GM12875 (cell line): ENCODE measurements around the gene RAD51AP1.
"Not testable (repeated sequence)": the region's sequence is repeated elsewhere in the genome, so short reads cannot be mapped to it uniquely, and the experiment has no call there.

Source experiments
- H3K4me3 ChIP-seq: one replicate; pipeline ENCODE4 v1.5.1; 2011; ENCODE audit warnings: low read depth, low read length, control low read depth
- CTCF ChIP-seq: IDR thresholded peaks from 2 replicates; pipeline ENCODE4 v1.5.1; 2011; ENCODE audit warnings: low read depth, mild to moderate bottlenecking, control low read depth, inconsistent platforms, low read length, moderate library complexity, borderline replicate concordance; ENCODE audit not compliant: insufficient read depth

Gene RAD51AP1

GRCh38 chr12:4506430-4506829 lies 32.3 kb upstream of the RAD51AP1 start:
- H3K4me3 ChIP-seq, result no peak overlapping the region
- TF ChIP-seq CTCF, result no peak

DNA sequence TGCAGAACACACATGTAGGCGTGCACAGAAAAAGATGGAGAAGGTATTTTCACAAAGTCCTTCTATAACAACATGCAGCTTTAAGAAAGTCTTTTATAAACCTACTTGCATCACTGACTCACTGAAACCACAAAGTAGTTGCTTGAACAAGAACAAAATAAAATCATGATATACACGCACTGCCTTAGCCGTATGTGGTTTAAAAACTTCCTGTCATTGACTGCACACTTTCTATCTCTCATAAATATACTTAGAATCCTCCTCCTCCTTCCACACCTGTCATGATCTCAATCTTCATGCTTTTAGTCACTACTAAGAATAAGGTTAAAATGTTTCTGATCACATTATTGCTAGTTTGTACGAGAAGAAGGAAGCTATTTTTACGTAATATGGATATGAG lies 31.8 kb upstream of the RAD51AP1 start:
- H3K4me3 ChIP-seq, result no peak overlapping the region

GRCh38 chr12:4508503-4508902 lies 30.2 kb upstream of the RAD51AP1 start:
- H3K4me3 ChIP-seq, result not testable (repeated sequence)

More for the DNA sequence above, 31.8 kb upstream of the RAD51AP1 start:
- no peak for TF ChIP-seq CTCF

DNA sequence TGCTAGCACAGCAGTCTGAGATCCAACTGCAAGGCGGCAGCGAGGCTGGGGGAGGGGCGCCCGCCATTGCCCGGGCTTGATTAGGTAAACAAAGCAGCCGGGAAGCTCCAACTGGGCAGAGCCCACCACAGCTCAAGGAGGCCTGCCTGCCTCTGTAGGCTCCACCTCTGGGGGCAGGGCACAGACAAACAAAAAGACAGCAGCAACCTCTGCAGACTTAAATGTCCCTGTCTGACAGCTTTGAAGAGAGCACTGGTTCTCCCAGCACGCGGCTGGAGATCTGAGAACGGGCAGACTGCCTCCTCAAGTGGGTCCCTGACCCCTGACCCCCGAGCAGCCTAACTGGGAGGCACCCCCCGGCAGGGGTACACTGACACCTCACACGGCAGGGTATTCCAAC lies 29.4 kb upstream of the RAD51AP1 start:
- not testable (repeated sequence) for H3K4me3 ChIP-seq

DNA sequence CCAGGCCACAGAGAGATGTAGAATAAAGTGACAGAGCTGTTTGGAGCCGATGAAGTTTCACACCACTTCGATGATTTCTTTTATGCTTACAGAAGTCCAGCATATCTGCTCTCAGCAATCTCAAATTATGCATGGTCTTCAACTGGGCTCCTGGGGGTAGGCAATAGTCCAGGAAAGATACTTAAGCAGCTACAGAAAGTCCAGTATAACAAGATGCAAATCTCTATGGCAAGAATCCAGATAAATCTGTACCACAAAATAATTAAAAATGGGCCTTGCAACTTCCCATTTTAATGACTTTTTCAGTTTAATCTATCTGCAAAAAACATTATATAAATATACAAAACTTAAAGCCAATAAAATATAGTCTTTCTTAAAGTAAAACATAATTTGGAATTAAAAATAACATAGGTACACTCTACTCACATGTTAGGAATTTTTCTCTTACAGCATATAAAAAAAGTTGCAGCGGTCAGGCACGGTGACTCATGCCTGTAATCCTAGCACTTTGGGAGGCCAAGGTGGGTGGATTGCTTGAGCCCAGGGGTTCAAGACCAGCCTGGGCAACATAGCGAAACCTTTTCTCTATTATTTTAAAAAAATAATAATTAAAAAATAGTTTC lies 20.5 kb upstream of the RAD51AP1 start:
- no peak overlapping the region for H3K4me3 ChIP-seq
- TF ChIP-seq CTCF, result no peak

DNA sequence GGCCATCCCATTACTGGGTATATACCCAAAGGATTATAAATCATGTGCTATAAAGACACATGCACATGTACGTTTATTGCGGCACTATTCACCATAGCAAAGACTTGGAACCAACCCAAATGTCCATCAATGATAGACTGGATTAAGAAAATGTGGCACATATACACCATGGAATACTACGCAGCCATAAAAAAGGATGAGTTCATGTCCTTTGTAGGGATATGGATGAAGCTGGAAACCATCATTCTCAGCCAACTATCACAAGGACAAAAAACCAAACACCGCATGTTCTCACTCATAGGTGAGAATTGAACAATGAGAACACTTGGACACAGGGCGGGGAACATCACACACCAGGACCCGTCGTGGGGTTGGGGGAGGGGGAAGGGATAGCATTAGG lies 15.2 kb upstream of the RAD51AP1 start:
- H3K4me3 ChIP-seq, result not testable (repeated sequence)

DNA sequence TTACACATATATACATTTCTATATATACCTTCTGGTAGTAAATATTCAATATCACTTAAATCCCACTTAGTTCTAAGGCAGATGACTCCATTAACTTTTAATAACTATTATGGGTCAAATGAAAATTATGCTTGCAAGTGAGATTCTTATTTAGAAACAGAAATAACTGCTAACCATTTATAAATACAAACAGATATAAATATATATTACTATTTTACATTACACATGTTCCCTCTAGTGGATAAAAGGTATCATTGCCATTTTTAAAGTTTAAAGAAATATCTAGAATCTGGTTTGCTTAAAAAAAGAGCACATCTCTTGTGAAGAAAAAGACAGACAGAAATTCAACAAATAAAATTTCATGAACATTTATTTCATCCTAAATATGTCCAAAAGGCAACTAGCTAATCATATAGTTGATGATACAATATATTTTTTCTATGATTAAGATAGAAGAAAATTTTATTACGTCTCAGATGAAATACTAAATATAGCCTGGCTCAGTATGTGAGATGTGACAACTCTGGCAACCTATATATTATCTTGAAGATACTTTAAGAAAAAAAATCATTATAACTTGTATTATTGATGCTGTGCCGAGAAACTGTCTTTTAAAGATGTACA lies 11.7 kb upstream of the RAD51AP1 start:
- H3K4me3 ChIP-seq, result no peak overlapping the region
- TF ChIP-seq CTCF, result no peak

GRCh38 chr12:4530160-4530559 lies 8.5 kb upstream of the RAD51AP1 start:
- TF ChIP-seq CTCF, result no peak

More at GRCh38 chr12:4530160-4530559, 8.5 kb upstream of the RAD51AP1 start:
- H3K4me3 ChIP-seq, result no peak overlapping the region
